AG04449 (cell line): ENCODE results near the gene HIC1.

Experiments
- CTCF ChIA-PET: fragments of 350-600 bp; formaldehyde crosslinking; extraction: SDS; loops from one replicate; lab custom pipeline; 2021; ENCODE audit warnings: antibody characterized with exemption; lab: Yijun Ruan, JAX
- POLR2A ChIA-PET: fragments of 400-600, 350-600 bp; formaldehyde crosslinking; extraction: SDS; loops from one replicate; lab custom pipeline; 2020; ENCODE audit warnings: antibody characterized with exemption, inconsistent platforms; lab: Yijun Ruan, JAX
- DNase-seq: peaks from one replicate; pipeline ENCODE4 v3.0.0-alpha.2; 2010; ENCODE audit warnings: low read depth, low spot score
- H3K4me3 ChIP-seq: 2 replicates; pipeline ENCODE4 v1.5.1; 2011; ENCODE audit warnings: low read depth, mild to moderate bottlenecking, control low read depth, low read length
- TF ChIP-seq, protein P1 (sequence below): IDR thresholded peaks from one replicate; pipeline ENCODE4 v1.5.1; 2011; ENCODE audit warnings: mild to moderate bottlenecking, moderate library complexity, low read length, control low read depth, inconsistent platforms; ENCODE audit not compliant: insufficient read depth; ENCODE audit errors: missing control alignments

Gene HIC1

GRCh38 chr17:2020721-2021120, 34.2 kb upstream of the HIC1 start:
- ChIA-PET POLR2A (no interaction called here), CTCF (interaction anchor here (1.0 to 2.5 kb wide), 3 partner anchors 8 to 141 kb away, joined by 3 to 10 read pairs (median 3); no protein-coding TSS in a partner anchor)
- no peak overlapping the region for H3K4me3 ChIP-seq
- TF ChIP-seq, protein P1, sequence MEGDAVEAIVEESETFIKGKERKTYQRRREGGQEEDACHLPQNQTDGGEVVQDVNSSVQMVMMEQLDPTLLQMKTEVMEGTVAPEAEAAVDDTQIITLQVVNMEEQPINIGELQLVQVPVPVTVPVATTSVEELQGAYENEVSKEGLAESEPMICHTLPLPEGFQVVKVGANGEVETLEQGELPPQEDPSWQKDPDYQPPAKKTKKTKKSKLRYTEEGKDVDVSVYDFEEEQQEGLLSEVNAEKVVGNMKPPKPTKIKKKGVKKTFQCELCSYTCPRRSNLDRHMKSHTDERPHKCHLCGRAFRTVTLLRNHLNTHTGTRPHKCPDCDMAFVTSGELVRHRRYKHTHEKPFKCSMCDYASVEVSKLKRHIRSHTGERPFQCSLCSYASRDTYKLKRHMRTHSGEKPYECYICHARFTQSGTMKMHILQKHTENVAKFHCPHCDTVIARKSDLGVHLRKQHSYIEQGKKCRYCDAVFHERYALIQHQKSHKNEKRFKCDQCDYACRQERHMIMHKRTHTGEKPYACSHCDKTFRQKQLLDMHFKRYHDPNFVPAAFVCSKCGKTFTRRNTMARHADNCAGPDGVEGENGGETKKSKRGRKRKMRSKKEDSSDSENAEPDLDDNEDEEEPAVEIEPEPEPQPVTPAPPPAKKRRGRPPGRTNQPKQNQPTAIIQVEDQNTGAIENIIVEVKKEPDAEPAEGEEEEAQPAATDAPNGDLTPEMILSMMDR, result no peak
- DNase-seq, result no peak

GRCh38 chr17:2022647-2023240, 32.2 kb upstream of the HIC1 start:
- TF ChIP-seq, protein P1, result no peak

GRCh38 chr17:2023256-2023655, 31.6 kb upstream of the HIC1 start:
- DNase-seq, result no peak
- no peak overlapping the region for H3K4me3 ChIP-seq
- CTCF ChIA-PET, result interaction anchor here (2.0 to 15.3 kb wide), 2 partner anchors 113 to 117 kb away, joined by 7 to 223 read pairs; no protein-coding TSS in a partner anchor
- TF ChIP-seq, protein P1, result no peak
- POLR2A ChIA-PET, result no interaction called here

More at GRCh38 chr17:2022647-2023240, 32.2 kb upstream of the HIC1 start:
- POLR2A ChIA-PET, result no interaction called here
- H3K4me3 ChIP-seq, result no peak overlapping the region
- CTCF ChIA-PET, result interaction anchor here (2.0 to 15.3 kb wide), 2 partner anchors 112 to 117 kb away, joined by 7 to 223 read pairs; no protein-coding TSS in a partner anchor
- DNase-seq, result no peak

DNA sequence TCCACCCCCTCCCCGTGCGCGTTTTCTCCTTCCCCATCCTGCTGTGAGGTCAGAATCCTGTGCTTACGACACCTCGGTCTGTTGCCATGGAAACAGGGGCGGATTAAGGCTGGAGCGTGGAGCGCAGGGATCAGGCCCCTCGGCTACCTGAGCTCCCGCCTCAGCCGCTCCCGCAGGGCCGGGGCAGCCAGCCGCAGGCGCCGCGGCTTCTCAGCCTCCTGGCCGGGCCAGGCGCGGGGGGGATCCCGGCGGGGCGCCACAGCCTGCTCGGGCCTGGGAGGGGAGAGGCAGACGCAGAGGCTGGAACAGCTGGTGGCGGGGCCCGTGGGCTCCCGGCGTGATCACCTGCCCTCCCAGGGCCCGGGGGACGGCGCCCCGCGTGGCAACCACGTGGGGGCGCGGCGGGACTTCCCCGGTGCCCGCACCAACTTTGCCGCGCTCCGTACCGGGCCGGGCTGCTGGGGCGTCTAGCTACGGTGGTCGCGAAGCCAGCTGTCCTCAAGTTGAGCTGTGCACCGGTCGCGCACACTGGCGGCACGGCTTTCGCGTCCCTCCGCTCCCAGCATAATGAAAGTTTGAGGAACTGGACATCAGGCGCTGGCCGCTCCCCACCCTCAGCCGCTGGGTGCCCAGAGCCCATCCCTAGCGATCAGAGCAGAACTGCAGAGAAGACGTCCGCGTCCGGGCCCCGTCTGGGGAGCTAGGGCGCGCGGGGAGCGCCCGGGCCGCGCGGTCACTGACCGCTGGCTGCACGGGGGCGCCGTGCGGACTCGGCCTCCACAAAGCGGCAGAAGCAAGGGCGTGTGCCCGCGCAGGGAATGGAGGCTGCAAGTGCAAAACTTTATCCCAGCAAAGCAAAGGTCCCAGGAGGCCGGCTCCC, 31.0 kb upstream of the HIC1 start:
- POLR2A ChIA-PET, result no interaction called here

GRCh38 chr17:2024572-2025219, 30.2 kb upstream of the HIC1 start:
- DNase-seq, result no peak
- CTCF ChIA-PET, result interaction anchor here (0.7 to 15.3 kb wide), 20 partner anchors 8 to 308 kb away, joined by 3 to 223 read pairs (median 5); partner anchors contain the start of gene OVCA2
- POLR2A ChIA-PET, result no interaction called here
- peak overlapping the region; percentile 51 for H3K4me3 ChIP-seq
- TF ChIP-seq, protein P1, result no peak

More for the DNA sequence above, 31.0 kb upstream of the HIC1 start:
- DNase-seq, result no peak
- TF ChIP-seq, protein P1, result peak; percentile 2
- H3K4me3 ChIP-seq, result peak overlapping the region; percentile 51
- CTCF ChIA-PET, result interaction anchor here (0.7 to 15.3 kb wide), 11 partner anchors 7 to 307 kb away, joined by 3 to 223 read pairs (median 7); no protein-coding TSS in a partner anchor
